Transverse colon (tissue), 4 donors: ENCODE results near the gene SMPD2.

Experiments
- CTCF ChIP-seq, 5 experiments: fragments of 200-600 bp in 3 of 5; fragments of 450-650 bp in 2 of 5; sonication (generic) in 3 of 5; IDR thresholded peaks; 1 replicate in 2 of 5; 2 replicates in 3 of 5; pipeline ENCODE4 v1.5.1; 2016 to 2017; ENCODE audit warnings: antibody characterized with exemption in 5 of 5, inconsistent platforms in 3 of 5, mild to moderate bottlenecking in 2 of 5, moderate library complexity in 1 of 5
- EP300 ChIP-seq: sonication (generic); formaldehyde crosslinking; IDR thresholded peaks from one replicate; pipeline ENCODE4 v1.6.1; 2017; ENCODE audit warnings: antibody characterized with exemption, low read depth
- POLR2A ChIP-seq: fragments of 450-650 bp; IDR thresholded peaks from one replicate; pipeline ENCODE4 v1.6.1; 2016; ENCODE audit warnings: antibody characterized with exemption, mild to moderate bottlenecking, moderate library complexity
- POLR2AphosphoS5 ChIP-seq, 3 donors: sonication (generic); formaldehyde crosslinking; IDR thresholded peaks; one replicate each; pipeline ENCODE4 v1.6.1; 2016; ENCODE audit warnings: antibody characterized with exemption in 3 of 3

GRCh38 chr6:109465772-109466171, 25.2 kb downstream of the SMPD2 start:
- TF ChIP-seq CTCF (IDR thresholded peaks at IDR 0.05) = no peak
- TF ChIP-seq POLR2AphosphoS5 (IDR thresholded peaks at IDR 0.05) = no peak
- TF ChIP-seq EP300 = no peak
- no peak for TF ChIP-seq POLR2A
